ENCODE results near the gene NPAS3.

- TF ChIP-seq CTCF (conservative IDR thresholded peaks at IDR 0.05 in 1 of 2, IDR thresholded peaks at IDR 0.05 in 1 of 2; ENCODE audit: low read depth in 1 of 2, low read length in 2 of 2) = no peak
- no peak for TF ChIP-seq EZH2 (IDR thresholded peaks at IDR 0.05; ENCODE audit: low read length, missing control alignments)
These were observed 253.2 kb downstream of the NPAS3 start for GRCh38 chr14:33191855-33192254.
